B cell (primary cell): ENCODE results near the gene PRR33.
"Not testable (repeated sequence)": the region's sequence is repeated elsewhere in the genome, so short reads cannot be mapped to it uniquely, and the experiment has no call there.

Experiments used
- EZH2 ChIP-seq: IDR thresholded peaks from 2 replicates; pipeline ENCODE4 v1.6.1; 2012; ENCODE audit warnings: borderline replicate concordance, low read depth, mild to moderate bottlenecking, moderate library complexity, low read length; ENCODE audit not compliant: insufficient read depth, poor library complexity, severe bottlenecking
- TF ChIP-seq, protein P1 (sequence below): fragments of 200-600 bp; IDR thresholded peaks from one replicate; pipeline ENCODE4 v1.8.0; 2022; ENCODE audit warnings: antibody characterized with exemption, mild to moderate bottlenecking

DNA sequence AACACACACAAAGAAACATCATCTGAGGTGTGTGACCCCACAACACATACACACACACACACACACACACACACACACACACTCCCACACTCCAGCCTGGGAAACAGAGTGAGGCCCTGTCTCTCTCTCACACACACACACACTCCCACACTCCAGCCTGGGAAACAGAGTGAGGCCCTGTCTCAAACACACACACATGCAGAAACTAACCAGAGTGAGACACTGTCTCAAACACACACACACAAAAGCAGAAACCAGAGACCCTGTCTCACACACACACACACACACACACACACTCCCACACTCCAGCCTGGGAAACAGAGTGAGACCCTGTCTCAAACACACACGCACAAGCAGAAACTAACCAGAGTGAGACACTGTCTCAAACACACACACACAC, 48.1 kb upstream of the PRR33 start:
- TF ChIP-seq, protein P1, sequence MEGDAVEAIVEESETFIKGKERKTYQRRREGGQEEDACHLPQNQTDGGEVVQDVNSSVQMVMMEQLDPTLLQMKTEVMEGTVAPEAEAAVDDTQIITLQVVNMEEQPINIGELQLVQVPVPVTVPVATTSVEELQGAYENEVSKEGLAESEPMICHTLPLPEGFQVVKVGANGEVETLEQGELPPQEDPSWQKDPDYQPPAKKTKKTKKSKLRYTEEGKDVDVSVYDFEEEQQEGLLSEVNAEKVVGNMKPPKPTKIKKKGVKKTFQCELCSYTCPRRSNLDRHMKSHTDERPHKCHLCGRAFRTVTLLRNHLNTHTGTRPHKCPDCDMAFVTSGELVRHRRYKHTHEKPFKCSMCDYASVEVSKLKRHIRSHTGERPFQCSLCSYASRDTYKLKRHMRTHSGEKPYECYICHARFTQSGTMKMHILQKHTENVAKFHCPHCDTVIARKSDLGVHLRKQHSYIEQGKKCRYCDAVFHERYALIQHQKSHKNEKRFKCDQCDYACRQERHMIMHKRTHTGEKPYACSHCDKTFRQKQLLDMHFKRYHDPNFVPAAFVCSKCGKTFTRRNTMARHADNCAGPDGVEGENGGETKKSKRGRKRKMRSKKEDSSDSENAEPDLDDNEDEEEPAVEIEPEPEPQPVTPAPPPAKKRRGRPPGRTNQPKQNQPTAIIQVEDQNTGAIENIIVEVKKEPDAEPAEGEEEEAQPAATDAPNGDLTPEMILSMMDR, result not testable (repeated sequence)
- not testable (repeated sequence) for TF ChIP-seq EZH2
